HepG2 (cell line): ENCODE results near the gene BRSK2. TPM values are rescaled to one million over a fixed set of nuclear protein-coding genes. Genes with fewer than 3 reads are reported as not detected.

Source experiments
- DNMT3B ChIP-seq: conservative IDR thresholded peaks from 2 replicates; pipeline ENCODE4 v1.6.1; 2016; ENCODE audit warnings: missing biosample characterization, control low read depth
- FOXA3 ChIP-seq: IDR thresholded peaks from 2 replicates; pipeline ENCODE4 v1.6.1; 2016; ENCODE audit warnings: missing genetic modification reagents, missing compliant biosample characterization
- RBM22 ChIP-seq: fragments of 200-400 bp; formaldehyde crosslinking; optimal IDR thresholded peaks from 2 replicates; pipeline ENCODE3; 2017; ENCODE audit warnings: mild to moderate bottlenecking, low read length, moderate library complexity
- SIX1 ChIP-seq: sonication (generic); formaldehyde crosslinking; IDR thresholded peaks from 2 replicates; pipeline ENCODE4 v1.4.0; 2020; ENCODE audit warnings: missing genetic modification reagents, borderline replicate concordance
- SMARCC2 ChIP-seq: fragments of 450-650 bp; IDR thresholded peaks from 2 replicates; pipeline ENCODE4 v1.6.1; 2017; ENCODE audit warnings: antibody characterized with exemption, mild to moderate bottlenecking
- ZNF235 ChIP-seq: sonication (generic); formaldehyde crosslinking; IDR thresholded peaks from 2 replicates; pipeline ENCODE4 v1.8.1; 2023; ENCODE audit warnings: mild to moderate bottlenecking, missing genetic modification reagents, borderline replicate concordance
- polyA plus RNA-seq, 8 experiments: library from polyadenylated mRNA; depleted of rRNA in 3 of 8; stranded (reverse) in 7 of 8; unstranded in 1 of 8; fragments of >200 nt; fragmentation: Illumina TruSeq in 4 of 8; extraction: Trizol in 4 of 8; gene quantifications; 2 replicates each; pipeline versions ENCODE4 v1.2.1 to v1.2.3, GENCODE V29; 2011 to 2016; ENCODE audit warnings: low read depth in 4 of 8, missing spikeins in 1 of 8, mixed read lengths in 1 of 8; ENCODE audit not compliant: insufficient read depth in 1 of 8
- total RNA-seq, 5 experiments: library from RNA; depleted of rRNA; stranded (reverse); fragments of >200 nt; fragmentation: Illumina TruSeq; extraction: Trizol; gene quantifications; 2 replicates each; pipeline ENCODE4 v1.2.3, GENCODE V29; 2016; ENCODE audit warnings: low read depth in 1 of 5
- TF ChIP-seq, protein P1 (sequence below): sonication (generic); formaldehyde crosslinking; IDR thresholded peaks from 2 replicates; pipeline ENCODE4 v1.9.0; 2021; ENCODE audit warnings: mild to moderate bottlenecking, missing genetic modification reagents
- TF ChIP-seq, protein P2 (sequence below): sonication (generic); formaldehyde crosslinking; IDR thresholded peaks from 2 replicates; pipeline ENCODE4 v1.8.1; 2023; ENCODE audit warnings: mild to moderate bottlenecking, missing genetic modification reagents
- TF ChIP-seq, protein P3 (sequence below): sonication (generic); formaldehyde crosslinking; IDR thresholded peaks from 2 replicates; pipeline ENCODE4 v1.4.0; 2020; ENCODE audit warnings: missing genetic modification reagents
- TF ChIP-seq, protein P4 (sequence below): sonication (generic); formaldehyde crosslinking; IDR thresholded peaks from 2 replicates; pipeline ENCODE4 v1.5.0; 2020; ENCODE audit warnings: missing genetic modification reagents

Gene BRSK2
- total and polyA plus RNA-seq, 2 of the 13 experiments (the other 11 are each of a cell fraction or from before 2014, with no cell fraction given) = 0.74 to 1.1 TPM

- TF ChIP-seq, protein P1, sequence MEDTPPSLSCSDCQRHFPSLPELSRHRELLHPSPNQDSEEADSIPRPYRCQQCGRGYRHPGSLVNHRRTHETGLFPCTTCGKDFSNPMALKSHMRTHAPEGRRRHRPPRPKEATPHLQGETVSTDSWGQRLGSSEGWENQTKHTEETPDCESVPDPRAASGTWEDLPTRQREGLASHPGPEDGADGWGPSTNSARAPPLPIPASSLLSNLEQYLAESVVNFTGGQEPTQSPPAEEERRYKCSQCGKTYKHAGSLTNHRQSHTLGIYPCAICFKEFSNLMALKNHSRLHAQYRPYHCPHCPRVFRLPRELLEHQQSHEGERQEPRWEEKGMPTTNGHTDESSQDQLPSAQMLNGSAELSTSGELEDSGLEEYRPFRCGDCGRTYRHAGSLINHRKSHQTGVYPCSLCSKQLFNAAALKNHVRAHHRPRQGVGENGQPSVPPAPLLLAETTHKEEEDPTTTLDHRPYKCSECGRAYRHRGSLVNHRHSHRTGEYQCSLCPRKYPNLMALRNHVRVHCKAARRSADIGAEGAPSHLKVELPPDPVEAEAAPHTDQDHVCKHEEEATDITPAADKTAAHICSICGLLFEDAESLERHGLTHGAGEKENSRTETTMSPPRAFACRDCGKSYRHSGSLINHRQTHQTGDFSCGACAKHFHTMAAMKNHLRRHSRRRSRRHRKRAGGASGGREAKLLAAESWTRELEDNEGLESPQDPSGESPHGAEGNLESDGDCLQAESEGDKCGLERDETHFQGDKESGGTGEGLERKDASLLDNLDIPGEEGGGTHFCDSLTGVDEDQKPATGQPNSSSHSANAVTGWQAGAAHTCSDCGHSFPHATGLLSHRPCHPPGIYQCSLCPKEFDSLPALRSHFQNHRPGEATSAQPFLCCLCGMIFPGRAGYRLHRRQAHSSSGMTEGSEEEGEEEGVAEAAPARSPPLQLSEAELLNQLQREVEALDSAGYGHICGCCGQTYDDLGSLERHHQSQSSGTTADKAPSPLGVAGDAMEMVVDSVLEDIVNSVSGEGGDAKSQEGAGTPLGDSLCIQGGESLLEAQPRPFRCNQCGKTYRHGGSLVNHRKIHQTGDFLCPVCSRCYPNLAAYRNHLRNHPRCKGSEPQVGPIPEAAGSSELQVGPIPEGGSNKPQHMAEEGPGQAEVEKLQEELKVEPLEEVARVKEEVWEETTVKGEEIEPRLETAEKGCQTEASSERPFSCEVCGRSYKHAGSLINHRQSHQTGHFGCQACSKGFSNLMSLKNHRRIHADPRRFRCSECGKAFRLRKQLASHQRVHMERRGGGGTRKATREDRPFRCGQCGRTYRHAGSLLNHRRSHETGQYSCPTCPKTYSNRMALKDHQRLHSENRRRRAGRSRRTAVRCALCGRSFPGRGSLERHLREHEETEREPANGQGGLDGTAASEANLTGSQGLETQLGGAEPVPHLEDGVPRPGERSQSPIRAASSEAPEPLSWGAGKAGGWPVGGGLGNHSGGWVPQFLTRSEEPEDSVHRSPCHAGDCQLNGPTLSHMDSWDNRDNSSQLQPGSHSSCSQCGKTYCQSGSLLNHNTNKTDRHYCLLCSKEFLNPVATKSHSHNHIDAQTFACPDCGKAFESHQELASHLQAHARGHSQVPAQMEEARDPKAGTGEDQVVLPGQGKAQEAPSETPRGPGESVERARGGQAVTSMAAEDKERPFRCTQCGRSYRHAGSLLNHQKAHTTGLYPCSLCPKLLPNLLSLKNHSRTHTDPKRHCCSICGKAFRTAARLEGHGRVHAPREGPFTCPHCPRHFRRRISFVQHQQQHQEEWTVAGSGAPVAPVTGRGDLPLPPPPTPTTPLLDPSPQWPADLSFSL (CRISPR knock-in tag) = no peak
- TF ChIP-seq, protein P2, sequence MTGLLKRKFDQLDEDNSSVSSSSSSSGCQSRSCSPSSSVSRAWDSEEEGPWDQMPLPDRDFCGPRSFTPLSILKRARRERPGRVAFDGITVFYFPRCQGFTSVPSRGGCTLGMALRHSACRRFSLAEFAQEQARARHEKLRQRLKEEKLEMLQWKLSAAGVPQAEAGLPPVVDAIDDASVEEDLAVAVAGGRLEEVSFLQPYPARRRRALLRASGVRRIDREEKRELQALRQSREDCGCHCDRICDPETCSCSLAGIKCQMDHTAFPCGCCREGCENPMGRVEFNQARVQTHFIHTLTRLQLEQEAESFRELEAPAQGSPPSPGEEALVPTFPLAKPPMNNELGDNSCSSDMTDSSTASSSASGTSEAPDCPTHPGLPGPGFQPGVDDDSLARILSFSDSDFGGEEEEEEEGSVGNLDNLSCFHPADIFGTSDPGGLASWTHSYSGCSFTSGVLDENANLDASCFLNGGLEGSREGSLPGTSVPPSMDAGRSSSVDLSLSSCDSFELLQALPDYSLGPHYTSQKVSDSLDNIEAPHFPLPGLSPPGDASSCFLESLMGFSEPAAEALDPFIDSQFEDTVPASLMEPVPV (CRISPR knock-in tag) = no peak
- TF ChIP-seq, protein P3, sequence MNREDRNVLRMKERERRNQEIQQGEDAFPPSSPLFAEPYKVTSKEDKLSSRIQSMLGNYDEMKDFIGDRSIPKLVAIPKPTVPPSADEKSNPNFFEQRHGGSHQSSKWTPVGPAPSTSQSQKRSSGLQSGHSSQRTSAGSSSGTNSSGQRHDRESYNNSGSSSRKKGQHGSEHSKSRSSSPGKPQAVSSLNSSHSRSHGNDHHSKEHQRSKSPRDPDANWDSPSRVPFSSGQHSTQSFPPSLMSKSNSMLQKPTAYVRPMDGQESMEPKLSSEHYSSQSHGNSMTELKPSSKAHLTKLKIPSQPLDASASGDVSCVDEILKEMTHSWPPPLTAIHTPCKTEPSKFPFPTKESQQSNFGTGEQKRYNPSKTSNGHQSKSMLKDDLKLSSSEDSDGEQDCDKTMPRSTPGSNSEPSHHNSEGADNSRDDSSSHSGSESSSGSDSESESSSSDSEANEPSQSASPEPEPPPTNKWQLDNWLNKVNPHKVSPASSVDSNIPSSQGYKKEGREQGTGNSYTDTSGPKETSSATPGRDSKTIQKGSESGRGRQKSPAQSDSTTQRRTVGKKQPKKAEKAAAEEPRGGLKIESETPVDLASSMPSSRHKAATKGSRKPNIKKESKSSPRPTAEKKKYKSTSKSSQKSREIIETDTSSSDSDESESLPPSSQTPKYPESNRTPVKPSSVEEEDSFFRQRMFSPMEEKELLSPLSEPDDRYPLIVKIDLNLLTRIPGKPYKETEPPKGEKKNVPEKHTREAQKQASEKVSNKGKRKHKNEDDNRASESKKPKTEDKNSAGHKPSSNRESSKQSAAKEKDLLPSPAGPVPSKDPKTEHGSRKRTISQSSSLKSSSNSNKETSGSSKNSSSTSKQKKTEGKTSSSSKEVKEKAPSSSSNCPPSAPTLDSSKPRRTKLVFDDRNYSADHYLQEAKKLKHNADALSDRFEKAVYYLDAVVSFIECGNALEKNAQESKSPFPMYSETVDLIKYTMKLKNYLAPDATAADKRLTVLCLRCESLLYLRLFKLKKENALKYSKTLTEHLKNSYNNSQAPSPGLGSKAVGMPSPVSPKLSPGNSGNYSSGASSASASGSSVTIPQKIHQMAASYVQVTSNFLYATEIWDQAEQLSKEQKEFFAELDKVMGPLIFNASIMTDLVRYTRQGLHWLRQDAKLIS (CRISPR knock-in tag) = no peak
- TF ChIP-seq, protein P4, sequence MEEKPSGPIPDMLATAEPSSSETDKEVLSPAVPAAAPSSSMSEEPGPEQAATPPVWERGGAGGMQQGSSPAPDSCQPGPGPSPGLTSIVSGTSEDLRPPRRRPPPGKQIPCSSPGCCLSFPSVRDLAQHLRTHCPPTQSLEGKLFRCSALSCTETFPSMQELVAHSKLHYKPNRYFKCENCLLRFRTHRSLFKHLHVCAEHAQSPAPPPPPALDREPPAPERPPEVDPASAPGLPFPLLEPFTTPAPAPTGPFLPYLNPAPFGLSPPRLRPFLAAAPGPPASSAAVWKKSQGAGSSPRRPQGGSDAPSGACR = no peak
- TF ChIP-seq SMARCC2 (no peak), FOXA3 (no peak), ZNF235 (CRISPR knock-in tag) (no peak), RBM22 (no peak), DNMT3B (CRISPR knock-in tag) (no peak), SIX1 (CRISPR knock-in tag) (no peak)
These were observed 5.3 kb upstream of the BRSK2 start (continued) for GRCh38 chr11:1384199-1384970.
